HuH-7 (cell line): ENCODE results near the gene PPFIBP2.
"Not testable (repeated sequence)": the region's sequence is repeated elsewhere in the genome, so short reads cannot be mapped to it uniquely, and the experiment has no call there.

Experiments
- DNase-seq: peaks from one replicate; pipeline ENCODE4 v3.0.0; 2011; ENCODE audit warnings: low spot score

Gene PPFIBP2

GRCh38 chr11:7499081-7499480 lies 14.7 kb upstream of the PPFIBP2 start:
- no peak for DNase-seq

GRCh38 chr11:7500251-7500650 lies 13.5 kb upstream of the PPFIBP2 start:
- no peak for DNase-seq

GRCh38 chr11:7501251-7501650 lies 12.5 kb upstream of the PPFIBP2 start:
- DNase-seq, result no peak

- DNase-seq, result no peak
Measured at GRCh38 chr11:7501894-7502293, 11.9 kb upstream of the PPFIBP2 start.

GRCh38 chr11:7506243-7506642 lies 7.6 kb upstream of the PPFIBP2 start:
- no peak for DNase-seq

- DNase-seq, result no peak
Measured at GRCh38 chr11:7508087-7508486, 5.7 kb upstream of the PPFIBP2 start.

- no peak for DNase-seq
Measured at GRCh38 chr11:7509966-7510365, 3.8 kb upstream of the PPFIBP2 start.

GRCh38 chr11:7511401-7511800 lies 2.4 kb upstream of the PPFIBP2 start:
- DNase-seq, result no peak

- peak; percentile 37 for DNase-seq
Measured at GRCh38 chr11:7512525-7513233, 1.1 kb upstream of the PPFIBP2 start.

GRCh38 chr11:7514099-7514591 lies 346 bp downstream of the PPFIBP2 start:
- peak; percentile 32 for DNase-seq

GRCh38 chr11:7515447-7515886 lies 1.7 kb downstream of the PPFIBP2 start:
- no peak for DNase-seq

GRCh38 chr11:7516475-7516874 lies 2.7 kb downstream of the PPFIBP2 start:
- DNase-seq, result no peak

- DNase-seq, result not testable (repeated sequence)
Measured at GRCh38 chr11:7517743-7518142, 3.9 kb downstream of the PPFIBP2 start.

GRCh38 chr11:7518811-7519562 lies 5.2 kb downstream of the PPFIBP2 start:
- DNase-seq, result no peak

- no peak for DNase-seq
Measured at GRCh38 chr11:7520011-7520942, 6.5 kb downstream of the PPFIBP2 start.

- no peak for DNase-seq
Measured at GRCh38 chr11:7520981-7521487, 7.2 kb downstream of the PPFIBP2 start.

GRCh38 chr11:7522121-7522520 lies 8.3 kb downstream of the PPFIBP2 start:
- DNase-seq, result no peak

- no peak for DNase-seq
Measured at GRCh38 chr11:7522546-7522945, 8.7 kb downstream of the PPFIBP2 start.

GRCh38 chr11:7523416-7524210 lies 9.8 kb downstream of the PPFIBP2 start:
- DNase-seq, result no peak

- DNase-seq, result no peak
Measured at GRCh38 chr11:7524462-7525235, 10.8 kb downstream of the PPFIBP2 start.
